Activated naive CD8-positive, alpha-beta T cell treated with anti-CD3 and anti-CD28 coated beads for 36 hours (primary cell): ENCODE measurements around the gene KRTAP5-7. TPM values are rescaled to one million over a fixed set of nuclear protein-coding genes. Genes with fewer than 3 reads are reported as not detected.
"Not testable (repeated sequence)": the region's sequence is repeated elsewhere in the genome, so short reads cannot be mapped to it uniquely, and the experiment has no call there.

ENCODE experiments used
- DNase-seq: peaks from one replicate; pipeline ENCODE4 v3.0.0; 2021
- H3K27ac Mint-ChIP-seq: one replicate; pipeline ENCODE4 v1.8.0; 2022; ENCODE audit warnings: mild to moderate bottlenecking, moderate library complexity, mixed read lengths
- H3K27me3 Mint-ChIP-seq: one replicate; pipeline ENCODE4 v1.8.0; 2022; ENCODE audit warnings: mild to moderate bottlenecking, mixed read lengths
- H3K36me3 Mint-ChIP-seq: one replicate; pipeline ENCODE4 v1.8.0; 2021; ENCODE audit warnings: mild to moderate bottlenecking, mixed read lengths
- H3K4me1 Mint-ChIP-seq: one replicate; pipeline ENCODE4 v1.8.0; 2021; ENCODE audit warnings: mixed read lengths
- H3K4me3 Mint-ChIP-seq: one replicate; pipeline ENCODE4 v1.8.0; 2022; ENCODE audit warnings: mild to moderate bottlenecking, moderate library complexity, mixed read lengths
- H3K9me3 Mint-ChIP-seq: one replicate; pipeline ENCODE4 v1.8.0; 2022; ENCODE audit warnings: mixed read lengths
- total RNA-seq, 2 experiments: library from RNA; stranded (reverse); gene quantifications; one replicate each; pipeline ENCODE4 v1.2.3, GENCODE V29; 2021

KRTAP5-7 gene
- total RNA-seq, 2 experiments from 2014 or later, result not detected

GRCh38 chr11:71505001-71505400 is 22.1 kb upstream of the KRTAP5-7 start:
- H3K4me3 Mint-ChIP-seq, result no peak overlapping the region
- H3K9me3 Mint-ChIP-seq, result peaks cover 35% of the 10 kb centered on the region
- no peak overlapping the region for H3K27ac Mint-ChIP-seq
- DNase-seq, result no peak
- no peaks in the 10 kb centered on the region for H3K4me1 Mint-ChIP-seq
- H3K36me3 Mint-ChIP-seq, result peaks cover 57% of the 10 kb centered on the region
- no peaks in the 10 kb centered on the region for H3K27me3 Mint-ChIP-seq

- Mint-ChIP-seq H3K36me3 (peaks cover 50% of the 10 kb centered on the region), H3K27me3 (no peaks in the 10 kb centered on the region), H3K4me3 (no peak overlapping the region), H3K27ac (no peak overlapping the region), H3K4me1 (no peaks in the 10 kb centered on the region), H3K9me3 (peaks cover 37% of the 10 kb centered on the region)
- no peak for DNase-seq
These were observed 21.3 kb upstream of the KRTAP5-7 start for GRCh38 chr11:71505781-71506180.

DNA sequence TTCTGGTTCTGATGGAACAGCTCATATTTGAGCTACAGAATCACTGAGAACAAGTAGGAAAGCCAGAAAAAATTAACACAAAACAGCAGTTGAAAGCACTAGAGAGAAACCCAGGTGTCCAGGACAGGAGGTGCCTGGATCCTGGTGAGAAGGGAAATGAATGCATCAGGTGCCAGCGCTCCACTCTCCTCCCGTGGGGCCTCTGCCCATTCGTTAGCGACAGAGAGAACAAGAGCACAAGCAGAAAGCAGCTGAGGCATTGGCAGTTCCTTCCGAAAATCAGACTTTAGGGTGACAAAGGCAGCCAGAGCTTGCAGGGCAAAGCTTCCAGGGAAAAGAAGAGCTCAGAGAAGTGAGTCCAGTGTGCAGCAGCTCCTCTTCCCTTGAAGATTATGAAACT is 20.0 kb upstream of the KRTAP5-7 start:
- Mint-ChIP-seq H3K36me3 (peaks cover 43% of the 10 kb centered on the region), H3K27ac (no peak overlapping the region), H3K27me3 (no peaks in the 10 kb centered on the region), H3K9me3 (peaks cover 40% of the 10 kb centered on the region), H3K4me3 (no peak overlapping the region), H3K4me1 (no peaks in the 10 kb centered on the region)
- DNase-seq, result no peak

DNA sequence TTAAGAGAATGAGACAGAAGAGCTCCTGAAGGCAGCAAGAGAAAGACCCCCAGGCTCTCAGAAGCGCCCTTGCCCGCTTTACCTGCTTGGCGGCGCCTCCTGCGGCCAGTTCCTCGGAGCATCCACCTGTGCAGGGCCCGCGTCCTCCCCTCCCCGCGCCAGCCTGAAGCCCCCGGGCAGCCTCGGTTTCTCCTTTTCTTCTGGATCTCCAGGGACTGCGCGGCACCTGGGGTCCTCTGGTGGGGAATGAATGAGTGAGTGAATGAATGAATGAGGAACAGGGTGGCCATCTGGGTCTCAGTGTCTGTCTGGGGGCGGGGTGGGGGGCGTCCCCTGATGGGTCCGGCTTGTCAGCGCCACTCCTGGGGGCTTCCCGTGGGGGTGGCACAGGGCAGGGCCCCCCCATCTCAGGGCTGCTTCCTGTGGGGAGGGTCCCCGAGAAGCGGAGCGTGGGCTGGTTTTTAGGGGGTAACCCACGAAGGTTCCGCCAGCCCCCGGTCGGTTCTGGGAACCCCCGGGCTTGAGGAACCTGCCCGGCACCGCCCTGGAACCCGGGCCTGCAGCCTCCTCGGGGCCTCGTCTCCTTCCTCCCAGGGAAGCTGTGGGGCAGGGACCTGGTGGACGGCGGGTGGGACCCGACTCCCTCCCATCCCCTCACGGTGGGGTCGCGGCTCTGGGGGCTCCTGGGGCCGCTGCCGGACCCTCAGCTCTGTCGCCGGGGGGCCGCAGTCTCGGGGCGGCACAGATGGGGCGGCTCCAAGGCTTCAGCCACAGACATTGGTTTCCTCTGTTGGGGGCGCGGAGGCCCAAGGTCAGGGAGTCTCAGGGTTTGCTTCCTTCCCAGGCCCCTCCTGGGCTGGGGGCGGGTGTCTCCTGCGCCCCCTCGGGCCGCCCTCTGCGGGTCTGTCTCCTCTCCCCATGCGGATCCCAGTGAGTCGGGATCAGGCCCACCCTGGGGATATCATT is 8.3 kb upstream of the KRTAP5-7 start:
- no peak for DNase-seq
- Mint-ChIP-seq H3K36me3 (peaks cover 1% of the 10 kb centered on the region), H3K4me3 (no peak overlapping the region), H3K27ac (no peak overlapping the region), H3K27me3 (no peaks in the 10 kb centered on the region), H3K9me3 (peaks cover 7% of the 10 kb centered on the region), H3K4me1 (no peaks in the 10 kb centered on the region)

DNA sequence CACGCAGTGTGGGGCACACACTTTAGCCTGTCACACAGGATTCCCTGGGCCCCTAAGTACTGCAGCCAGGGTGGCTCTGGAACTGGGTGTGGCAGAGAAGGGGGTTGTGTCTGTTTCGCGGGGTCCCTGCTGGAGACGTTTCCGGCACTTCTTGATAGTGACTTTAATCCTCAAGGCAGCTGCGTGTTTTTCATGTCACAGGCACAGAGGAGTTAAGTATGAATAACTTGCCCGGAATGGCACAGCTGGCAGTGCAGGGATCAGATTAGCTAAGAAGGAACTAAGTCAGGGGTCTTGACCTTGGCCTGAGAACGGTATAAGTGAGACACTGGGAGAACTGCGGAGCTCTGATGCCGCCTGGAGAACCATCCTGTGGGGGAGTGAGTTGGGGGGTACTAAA is 7.5 kb upstream of the KRTAP5-7 start:
- Mint-ChIP-seq H3K27me3 (no peaks in the 10 kb centered on the region), H3K4me1 (no peaks in the 10 kb centered on the region), H3K4me3 (no peak overlapping the region), H3K9me3 (peaks cover 4% of the 10 kb centered on the region), H3K27ac (no peak overlapping the region), H3K36me3 (peaks cover 1% of the 10 kb centered on the region)
- DNase-seq, result no peak

- H3K4me3 Mint-ChIP-seq, result no peak overlapping the region
- DNase-seq, result no peak
- peaks cover 1% of the 10 kb centered on the region for H3K36me3 Mint-ChIP-seq
- H3K27ac Mint-ChIP-seq, result no peak overlapping the region
- no peaks in the 10 kb centered on the region for H3K4me1 Mint-ChIP-seq
- H3K27me3 Mint-ChIP-seq, result peaks cover 17% of the 10 kb centered on the region
- peaks cover 3% of the 10 kb centered on the region for H3K9me3 Mint-ChIP-seq
These were observed 1.7 kb upstream of the KRTAP5-7 start for GRCh38 chr11:71525188-71525937.

GRCh38 chr11:71525938-71526495 is 1.1 kb upstream of the KRTAP5-7 start:
- DNase-seq, result no peak
- peaks cover 17% of the 10 kb centered on the region for H3K27me3 Mint-ChIP-seq
- H3K9me3 Mint-ChIP-seq, result peaks cover 3% of the 10 kb centered on the region
- peaks cover 1% of the 10 kb centered on the region for H3K36me3 Mint-ChIP-seq
- no peak overlapping the region for H3K4me3 Mint-ChIP-seq
- no peak overlapping the region for H3K27ac Mint-ChIP-seq
- H3K4me1 Mint-ChIP-seq, result no peaks in the 10 kb centered on the region

DNA sequence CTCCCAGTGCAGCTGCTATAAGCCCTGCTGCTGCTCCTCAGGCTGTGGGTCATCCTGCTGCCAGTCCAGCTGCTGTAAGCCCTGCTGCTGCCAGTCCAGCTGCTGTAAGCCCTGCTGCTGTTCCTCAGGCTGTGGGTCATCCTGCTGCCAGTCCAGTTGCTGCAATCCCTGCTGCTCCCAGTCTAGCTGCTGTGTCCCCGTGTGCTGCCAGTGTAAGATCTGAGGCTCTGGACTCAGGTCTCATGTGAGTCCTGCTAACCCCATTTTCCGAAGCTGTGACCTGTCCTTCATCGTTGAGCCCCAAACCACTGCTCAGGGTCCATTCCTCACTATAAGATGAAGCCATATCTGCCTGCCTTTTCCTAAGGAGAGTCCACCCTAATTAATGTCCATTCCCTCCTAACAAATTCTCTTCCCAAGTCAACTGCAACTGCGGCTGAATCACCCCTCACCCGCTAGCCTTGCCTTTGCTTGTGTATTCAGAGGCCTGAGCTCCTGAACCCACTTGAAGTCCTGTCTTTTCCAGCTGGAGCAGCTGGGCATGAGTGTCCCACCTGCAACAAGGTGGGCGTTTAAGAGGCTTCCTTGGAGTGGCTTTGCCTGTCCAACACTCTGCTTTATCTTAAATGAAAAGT is 626 bp downstream of the KRTAP5-7 start:
- no peak for DNase-seq
- no peaks in the 10 kb centered on the region for H3K4me1 Mint-ChIP-seq
- H3K27ac Mint-ChIP-seq, result no peak overlapping the region
- peaks cover 3% of the 10 kb centered on the region for H3K9me3 Mint-ChIP-seq
- H3K27me3 Mint-ChIP-seq, result peaks cover 17% of the 10 kb centered on the region
- H3K4me3 Mint-ChIP-seq, result no peak overlapping the region
- H3K36me3 Mint-ChIP-seq, result peaks cover 1% of the 10 kb centered on the region

DNA sequence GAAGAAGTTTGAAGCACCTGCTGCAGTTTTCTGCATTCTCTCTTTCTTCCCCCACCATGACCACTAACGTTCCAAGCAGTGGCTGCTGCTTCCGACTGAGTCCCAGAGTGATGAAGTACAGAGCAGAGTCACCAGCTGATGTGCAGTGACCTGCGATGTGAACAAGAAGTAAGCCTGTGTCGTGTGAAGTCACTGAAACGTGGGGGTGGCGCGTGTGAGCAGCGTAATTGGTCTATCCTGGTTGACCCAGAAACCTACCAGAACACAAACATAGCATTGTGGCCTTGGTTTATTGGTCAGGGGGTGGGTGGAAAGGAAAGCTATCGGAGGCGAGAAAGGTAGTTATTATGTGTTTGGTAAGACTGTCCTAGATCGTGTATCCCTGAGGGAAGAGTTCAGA is 3.5 kb downstream of the KRTAP5-7 start:
- no peak overlapping the region for H3K27ac Mint-ChIP-seq
- H3K27me3 Mint-ChIP-seq, result peaks cover 20% of the 10 kb centered on the region
- no peak overlapping the region for H3K4me3 Mint-ChIP-seq
- no peaks in the 10 kb centered on the region for H3K9me3 Mint-ChIP-seq
- no peaks in the 10 kb centered on the region for H3K36me3 Mint-ChIP-seq
- DNase-seq, result no peak
- H3K4me1 Mint-ChIP-seq, result no peaks in the 10 kb centered on the region

- no peaks in the 10 kb centered on the region for H3K4me1 Mint-ChIP-seq
- peaks cover 17% of the 10 kb centered on the region for H3K27me3 Mint-ChIP-seq
- H3K4me3 Mint-ChIP-seq, result no peak overlapping the region
- no peak overlapping the region for H3K27ac Mint-ChIP-seq
- DNase-seq, result no peak
- H3K36me3 Mint-ChIP-seq, result no peaks in the 10 kb centered on the region
- no peaks in the 10 kb centered on the region for H3K9me3 Mint-ChIP-seq
These were observed 5.1 kb downstream of the KRTAP5-7 start for GRCh38 chr11:71532036-71532610.

GRCh38 chr11:71534711-71535608 is 7.9 kb downstream of the KRTAP5-7 start:
- not testable (repeated sequence) for H3K27me3 Mint-ChIP-seq, H3K27ac Mint-ChIP-seq, H3K4me1 Mint-ChIP-seq, H3K36me3 Mint-ChIP-seq, DNase-seq, H3K9me3 Mint-ChIP-seq, H3K4me3 Mint-ChIP-seq

DNA sequence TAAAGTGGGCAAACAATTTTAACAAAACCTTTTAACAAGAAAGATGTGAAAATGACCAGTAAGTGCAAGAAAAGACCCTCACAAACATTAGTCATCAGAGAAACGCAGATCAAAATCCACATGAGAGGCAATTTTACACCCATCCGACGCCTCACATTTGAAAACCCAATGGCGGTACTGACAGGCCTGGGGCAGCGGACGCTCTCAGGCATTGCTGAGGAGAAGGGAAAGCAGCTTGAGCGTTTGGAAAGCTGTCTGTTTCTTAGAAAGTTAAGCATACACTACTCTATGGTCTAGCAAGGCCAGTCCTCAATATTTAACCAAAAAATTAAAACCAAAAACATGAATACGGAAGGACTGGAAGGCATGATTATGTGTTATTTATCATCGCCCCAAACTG is 8.8 kb downstream of the KRTAP5-7 start:
- H3K4me1 Mint-ChIP-seq, result no peaks in the 10 kb centered on the region
- no peaks in the 10 kb centered on the region for H3K36me3 Mint-ChIP-seq

GRCh38 chr11:71537537-71537936 is 10.5 kb downstream of the KRTAP5-7 start:
- Mint-ChIP-seq H3K4me3 (no peak overlapping the region), H3K27me3 (peaks cover 4% of the 10 kb centered on the region), H3K9me3 (peaks cover 9% of the 10 kb centered on the region), H3K4me1 (no peaks in the 10 kb centered on the region), H3K36me3 (peaks cover 2% of the 10 kb centered on the region), H3K27ac (no peak overlapping the region)
- DNase-seq, result no peak

More for the DNA sequence above, 8.8 kb downstream of the KRTAP5-7 start:
- Mint-ChIP-seq H3K27ac (no peak overlapping the region), H3K27me3 (peaks cover 4% of the 10 kb centered on the region), H3K9me3 (peaks cover 4% of the 10 kb centered on the region), H3K4me3 (no peak overlapping the region)
- DNase-seq, result no peak
